Measurements from ENCODE around the gene ANKRD44.
"Not testable (repeated sequence)": the region's sequence is repeated elsewhere in the genome, so short reads cannot be mapped to it uniquely, and the experiment has no call there.

Gene ANKRD44

GRCh38 chr2:197256547-197257170 lies 53.9 kb downstream of the ANKRD44 start:
- DNase-seq: no peak

- no peak for DNase-seq
Observed at GRCh38 chr2:197256021-197256420, 54.6 kb downstream of the ANKRD44 start.

- peak in 1 of 2 experiments; percentile 12 for DNase-seq
Observed at GRCh38 chr2:197255543-197255942, 55.0 kb downstream of the ANKRD44 start.

- DNase-seq: no peak
Observed at GRCh38 chr2:197254776-197255530, 55.6 kb downstream of the ANKRD44 start.

GRCh38 chr2:197251576-197251975 lies 59.0 kb downstream of the ANKRD44 start:
- no peak for DNase-seq

- DNase-seq: no peak
Observed at GRCh38 chr2:197251163-197251562, 59.4 kb downstream of the ANKRD44 start.

GRCh38 chr2:197250084-197250397 lies 60.5 kb downstream of the ANKRD44 start:
- no peak for DNase-seq

GRCh38 chr2:197249381-197250083 lies 61.0 kb downstream of the ANKRD44 start:
- DNase-seq: no peak

GRCh38 chr2:197248623-197249022 lies 62.0 kb downstream of the ANKRD44 start:
- DNase-seq: no peak

GRCh38 chr2:197248001-197248401 lies 62.6 kb downstream of the ANKRD44 start:
- no peak for DNase-seq

GRCh38 chr2:197247083-197247482 lies 63.5 kb downstream of the ANKRD44 start:
- no peak for DNase-seq

- DNase-seq: no peak
Observed at GRCh38 chr2:197245829-197246804, 64.5 kb downstream of the ANKRD44 start.

- no peak for DNase-seq
Observed at GRCh38 chr2:197244349-197244748, 66.2 kb downstream of the ANKRD44 start.

- DNase-seq: no peak
Observed at GRCh38 chr2:197242719-197243118, 67.9 kb downstream of the ANKRD44 start.

GRCh38 chr2:197241596-197241995 lies 69.0 kb downstream of the ANKRD44 start:
- DNase-seq: no peak

- DNase-seq: no peak
Observed at GRCh38 chr2:197241153-197241552, 69.4 kb downstream of the ANKRD44 start.

- no peak for DNase-seq
Observed at GRCh38 chr2:197240421-197241041, 70.0 kb downstream of the ANKRD44 start.

- DNase-seq: not testable (repeated sequence)
Observed at GRCh38 chr2:197240018-197240417, 70.6 kb downstream of the ANKRD44 start.

- no peak for DNase-seq
Observed at GRCh38 chr2:197239434-197239833, 71.1 kb downstream of the ANKRD44 start.

- no peak for DNase-seq
Observed at GRCh38 chr2:197238043-197238365, 72.6 kb downstream of the ANKRD44 start.

GRCh38 chr2:197237291-197238042 lies 73.1 kb downstream of the ANKRD44 start:
- DNase-seq: no peak

- no peak for DNase-seq
Observed at GRCh38 chr2:197236816-197237215, 73.8 kb downstream of the ANKRD44 start.

Measured in NCI-H2081 (cell line).